SU-DHL-6 (cell line): ENCODE results near the gene FAM174A.
"Not testable (repeated sequence)": the region's sequence is repeated elsewhere in the genome, so short reads cannot be mapped to it uniquely, and the experiment has no call there.

Source experiments
- H2AFZ ChIP-seq: fragments of 200-600 bp; sonication (generic); 2 replicates; pipeline ENCODE4 v1.6.1; 2014; ENCODE audit warnings: low read depth, mild to moderate bottlenecking, moderate library complexity, mixed read lengths, antibody characterized with exemption, low read length; ENCODE audit not compliant: severe bottlenecking
- H3F3A ChIP-seq: fragments of 200-600 bp; shearing (Covaris generic); 2 replicates; pipeline ENCODE4 v1.6.0; 2016; ENCODE audit warnings: antibody characterized with exemption, mild to moderate bottlenecking; ENCODE audit not compliant: insufficient read depth
- H3K27ac ChIP-seq: fragments of 200-600 bp; sonication (generic); 2 replicates; pipeline ENCODE4 v1.5.1; 2016; ENCODE audit warnings: low read depth, mild to moderate bottlenecking, low read length, moderate library complexity, mixed read lengths
- H3K27me3 ChIP-seq: fragments of 200-600 bp; sonication (generic), shearing (Covaris generic); 2 replicates; pipeline ENCODE4 v1.6.0; 2014; ENCODE audit warnings: mild to moderate bottlenecking, low read length
- H3K36me3 ChIP-seq: fragments of 200-600 bp; sonication (generic); 2 replicates; pipeline ENCODE4 v1.6.1; 2014; ENCODE audit warnings: mild to moderate bottlenecking, low read length, mixed read lengths
- H3K4me2 ChIP-seq: fragments of 300-600, 200-600 bp; shearing (Covaris generic), sonication (generic); 2 replicates; pipeline ENCODE4 v1.6.0; 2014; ENCODE audit warnings: low read length, low read depth, mild to moderate bottlenecking; ENCODE audit not compliant: poor library complexity, severe bottlenecking
- H3K4me3 ChIP-seq: fragments of 200-600 bp; sonication (generic); 2 replicates; pipeline ENCODE4 v1.5.1; 2014; ENCODE audit warnings: antibody characterized with exemption, low read length, mild to moderate bottlenecking, mixed read lengths; ENCODE audit not compliant: insufficient read depth, poor library complexity, severe bottlenecking
- H3K79me2 ChIP-seq: fragments of 200-600 bp; sonication (generic); 2 replicates; pipeline ENCODE4 v1.6.1; 2014; ENCODE audit warnings: mild to moderate bottlenecking, low read length, moderate library complexity; ENCODE audit not compliant: insufficient read depth
- H3K9ac ChIP-seq: fragments of 200-600 bp; sonication (generic); 2 replicates; pipeline ENCODE4 v1.7.0; 2014; ENCODE audit warnings: mild to moderate bottlenecking, low read length
- H3K9me2 ChIP-seq: fragments of 200-600 bp; sonication (generic); replicated peaks from 2 replicates; pipeline ENCODE4 v1.6.1; 2014; ENCODE audit warnings: low read length; ENCODE audit not compliant: insufficient read depth
- H3K9me3 ChIP-seq: fragments of 200-600 bp; sonication (generic); 2 replicates; pipeline ENCODE4 v1.6.1; 2014; ENCODE audit warnings: low read length, mixed read lengths; ENCODE audit not compliant: insufficient read depth
- H4K20me1 ChIP-seq: fragments of 200-600 bp; sonication (generic); 2 replicates; pipeline ENCODE4 v1.6.1; 2014; ENCODE audit warnings: low read depth, mild to moderate bottlenecking, antibody characterized with exemption, low read length, moderate library complexity, mixed read lengths
- CTCF ChIP-seq: fragments of 200-600 bp; sonication (generic); IDR thresholded peaks from one replicate; pipeline ENCODE4 v1.5.1; 2017; ENCODE audit warnings: antibody characterized with exemption, mild to moderate bottlenecking, low read length, moderate library complexity; ENCODE audit not compliant: insufficient read depth, poor library complexity, severe bottlenecking
- EZH2phosphoT487 ChIP-seq: fragments of 200-600 bp; sonication (generic), shearing (Covaris generic); conservative IDR thresholded peaks from 2 replicates; pipeline ENCODE4 v1.6.1; 2018; ENCODE audit warnings: mild to moderate bottlenecking, antibody characterized with exemption, low read length, moderate library complexity, mixed read lengths

Gene FAM174A

GRCh38 chr5:100603141-100603540, 68.0 kb downstream of the FAM174A start:
- Histone ChIP-seq H3K4me2 (no peak overlapping the region), H2AFZ (no peak overlapping the region), H3K36me3 (no peaks in the 10 kb centered on the region), H3K27me3 (no peaks in the 10 kb centered on the region), H3K4me3 (no peak overlapping the region), H3K9me3 (no peaks in the 10 kb centered on the region), H3K9ac (no peak overlapping the region), H3K79me2 (no peaks in the 10 kb centered on the region), H3K27ac (no peak overlapping the region), H3K9me2 (no peaks in the 10 kb centered on the region), H3F3A (no peaks in the 10 kb centered on the region), H4K20me1 (no peaks in the 10 kb centered on the region)
- no peak for TF ChIP-seq CTCF
- no peak for TF ChIP-seq EZH2phosphoT487

- not testable (repeated sequence) for H3K4me3 ChIP-seq, H2AFZ ChIP-seq, H3K27me3 ChIP-seq, H3K27ac ChIP-seq, H3K9me2 ChIP-seq, H3K9me3 ChIP-seq, H3K79me2 ChIP-seq, H4K20me1 ChIP-seq, H3K36me3 ChIP-seq, H3F3A ChIP-seq, H3K4me2 ChIP-seq, H3K9ac ChIP-seq
These were observed 68.8 kb downstream of the FAM174A start for GRCh38 chr5:100604021-100604420.

GRCh38 chr5:100609594-100609993, 74.4 kb downstream of the FAM174A start:
- Histone ChIP-seq H3K36me3 (no peaks in the 10 kb centered on the region), H3K79me2 (no peaks in the 10 kb centered on the region), H3K9me2 (no peaks in the 10 kb centered on the region), H2AFZ (no peak overlapping the region), H3K9me3 (no peaks in the 10 kb centered on the region), H3K4me3 (no peak overlapping the region), H3K9ac (no peak overlapping the region), H3K27me3 (no peaks in the 10 kb centered on the region), H3F3A (no peaks in the 10 kb centered on the region), H3K27ac (no peak overlapping the region), H4K20me1 (no peaks in the 10 kb centered on the region), H3K4me2 (no peak overlapping the region)
- TF ChIP-seq EZH2phosphoT487 (no peak), CTCF (no peak)

- H2AFZ ChIP-seq: no peak overlapping the region
- TF ChIP-seq EZH2phosphoT487 (no peak), CTCF (no peak)
These were observed 79.1 kb downstream of the FAM174A start for GRCh38 chr5:100614308-100614707.

More at GRCh38 chr5:100614308-100614707, 79.1 kb downstream of the FAM174A start:
- no peak overlapping the region for H3K4me3 ChIP-seq
- H3K9me2 ChIP-seq: no peaks in the 10 kb centered on the region
- no peaks in the 10 kb centered on the region for H4K20me1 ChIP-seq
- no peak overlapping the region for H3K9ac ChIP-seq
- no peaks in the 10 kb centered on the region for H3K79me2 ChIP-seq
- no peak overlapping the region for H3K27ac ChIP-seq
- H3K4me2 ChIP-seq: no peak overlapping the region
- H3K27me3 ChIP-seq: no peaks in the 10 kb centered on the region
- H3K36me3 ChIP-seq: no peaks in the 10 kb centered on the region
- H3F3A ChIP-seq: no peaks in the 10 kb centered on the region
- H3K9me3 ChIP-seq: no peaks in the 10 kb centered on the region
